CD4-positive, alpha-beta T cell treated with Interleukin-4 for 4 hours (primary cell): ENCODE measurements around the gene SEMA4B.
A peak's percentile ranks its signal among the peaks of the same experiment; 100 is the strongest.

Source experiments
- DNase-seq: peaks from one replicate; pipeline ENCODE4 v3.0.0-alpha.2; 2020

Gene SEMA4B

GRCh38 chr15:90208356-90208755, 7.2 kb downstream of the SEMA4B start:
- DNase-seq, result no peak

DNA sequence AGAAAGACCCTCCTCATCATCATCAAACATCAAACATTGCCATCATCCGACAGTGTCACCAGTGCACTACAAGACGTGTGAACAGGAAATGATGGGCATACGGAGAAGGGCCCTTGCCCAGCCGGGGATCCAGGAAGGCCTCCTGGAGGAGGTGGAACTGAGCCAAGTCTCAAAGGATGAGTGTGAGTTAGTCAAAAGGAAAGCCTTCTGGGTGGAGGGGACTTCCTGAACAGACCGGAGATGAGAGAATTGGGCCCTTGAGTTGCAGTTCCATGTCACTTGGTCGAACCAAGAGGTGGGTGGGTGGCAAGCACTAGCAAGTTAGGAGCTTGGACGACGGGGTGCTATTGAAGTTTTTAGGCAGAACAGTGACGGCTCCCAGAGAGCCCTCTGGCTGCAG, 8.5 kb downstream of the SEMA4B start:
- no peak for DNase-seq

- no peak for DNase-seq
Measured at GRCh38 chr15:90210593-90210992, 9.5 kb downstream of the SEMA4B start.

- DNase-seq, result no peak
Measured at GRCh38 chr15:90211009-90211408, 9.9 kb downstream of the SEMA4B start.

GRCh38 chr15:90211440-90212143, 10.5 kb downstream of the SEMA4B start:
- no peak for DNase-seq

- DNase-seq, result no peak
Measured at GRCh38 chr15:90212221-90213098, 11.3 kb downstream of the SEMA4B start.

DNA sequence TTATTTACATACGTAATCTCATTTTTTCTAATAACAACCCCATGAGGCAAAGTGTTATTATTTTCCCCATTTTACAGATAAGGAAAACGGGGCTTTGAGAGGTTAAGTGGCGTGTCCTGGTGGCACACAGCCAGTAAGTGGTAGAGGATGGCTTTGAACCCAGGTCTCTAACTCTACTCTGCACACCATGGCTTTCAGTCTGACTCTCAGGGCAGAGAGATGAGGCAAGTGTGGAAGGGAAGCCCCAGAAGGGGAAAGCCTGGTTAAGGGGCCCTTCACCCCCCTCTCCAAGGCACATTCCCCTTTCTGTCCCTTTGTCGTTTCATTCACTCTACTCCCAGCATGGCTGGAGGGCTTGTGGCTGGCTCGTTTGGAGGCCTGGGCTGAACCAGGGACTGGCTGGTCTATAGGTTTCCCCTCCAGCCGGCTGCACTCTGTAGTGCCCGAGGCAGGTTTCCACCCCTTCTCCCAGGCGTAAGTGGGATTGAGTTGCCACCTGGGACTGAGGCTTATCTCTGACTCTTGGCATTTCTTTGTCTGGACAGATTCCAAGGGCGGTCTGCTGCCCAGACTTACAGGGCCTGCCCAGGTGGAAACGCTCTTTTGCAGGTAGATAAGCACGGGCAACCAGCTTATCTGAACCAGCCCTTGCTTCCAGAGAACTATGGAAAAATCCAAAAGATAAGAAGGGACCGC, 12.1 kb downstream of the SEMA4B start:
- no peak for DNase-seq

- no peak for DNase-seq
Measured at GRCh38 chr15:90213818-90214204, 12.7 kb downstream of the SEMA4B start.

GRCh38 chr15:90214553-90215196, 13.5 kb downstream of the SEMA4B start:
- no peak for DNase-seq

GRCh38 chr15:90217671-90218394, 16.7 kb downstream of the SEMA4B start:
- DNase-seq, result no peak

DNA sequence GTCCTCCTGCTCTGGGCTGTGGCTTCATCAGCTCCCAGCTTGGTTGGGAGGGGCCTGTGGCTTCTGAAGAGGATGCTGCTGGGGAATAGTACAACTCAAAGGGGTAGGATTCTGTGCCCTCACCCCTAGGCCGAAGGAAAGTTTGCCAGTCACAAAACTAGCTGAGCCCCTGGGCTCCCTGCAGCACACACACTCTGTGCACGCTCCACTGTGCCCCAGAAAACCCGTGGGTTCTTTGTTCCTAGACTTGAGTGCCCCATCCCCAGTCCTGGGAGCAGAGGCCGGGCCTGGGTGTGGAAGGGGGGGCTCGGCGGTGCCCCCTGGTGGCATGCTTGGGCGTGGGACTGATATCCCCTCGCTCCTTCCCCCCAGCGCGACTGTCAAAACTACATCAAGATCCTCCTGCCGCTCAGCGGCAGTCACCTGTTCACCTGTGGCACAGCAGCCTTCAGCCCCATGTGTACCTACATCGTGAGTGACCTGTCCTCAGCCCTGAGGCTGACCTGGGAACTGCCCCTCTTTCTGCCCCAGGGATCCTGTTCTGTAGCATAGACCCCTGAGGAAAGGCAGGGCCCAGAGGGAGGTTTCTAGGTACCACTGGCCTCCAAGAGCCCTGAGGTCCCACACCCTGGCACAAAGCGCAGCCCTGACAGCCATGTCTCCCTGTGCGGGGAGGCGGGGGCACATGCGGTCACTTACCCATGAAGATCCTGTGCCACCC, 18.5 kb downstream of the SEMA4B start:
- peak; percentile 34 for DNase-seq

- DNase-seq, result peak; percentile 28
Measured at GRCh38 chr15:90221246-90221900, 20.2 kb downstream of the SEMA4B start.

- DNase-seq, result no peak
Measured at GRCh38 chr15:90222547-90222946, 21.4 kb downstream of the SEMA4B start.

GRCh38 chr15:90223441-90224165, 22.5 kb downstream of the SEMA4B start:
- no peak for DNase-seq

DNA sequence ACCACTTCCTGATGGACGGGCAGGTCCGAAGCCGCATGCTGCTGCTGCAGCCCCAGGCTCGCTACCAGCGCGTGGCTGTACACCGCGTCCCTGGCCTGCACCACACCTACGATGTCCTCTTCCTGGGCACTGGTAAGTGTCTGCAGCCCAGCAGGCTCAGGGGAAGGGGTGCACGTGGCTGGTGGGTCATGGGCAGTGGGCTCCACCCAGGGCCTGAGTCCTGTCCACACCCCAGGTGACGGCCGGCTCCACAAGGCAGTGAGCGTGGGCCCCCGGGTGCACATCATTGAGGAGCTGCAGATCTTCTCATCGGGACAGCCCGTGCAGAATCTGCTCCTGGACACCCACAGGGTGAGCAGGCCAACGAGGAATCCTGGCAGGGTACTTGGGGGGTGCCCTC, 23.9 kb downstream of the SEMA4B start:
- no peak for DNase-seq

GRCh38 chr15:90225504-90226234, 24.5 kb downstream of the SEMA4B start:
- no peak for DNase-seq

- no peak for DNase-seq
Measured at GRCh38 chr15:90227336-90227735, 26.2 kb downstream of the SEMA4B start.

DNA sequence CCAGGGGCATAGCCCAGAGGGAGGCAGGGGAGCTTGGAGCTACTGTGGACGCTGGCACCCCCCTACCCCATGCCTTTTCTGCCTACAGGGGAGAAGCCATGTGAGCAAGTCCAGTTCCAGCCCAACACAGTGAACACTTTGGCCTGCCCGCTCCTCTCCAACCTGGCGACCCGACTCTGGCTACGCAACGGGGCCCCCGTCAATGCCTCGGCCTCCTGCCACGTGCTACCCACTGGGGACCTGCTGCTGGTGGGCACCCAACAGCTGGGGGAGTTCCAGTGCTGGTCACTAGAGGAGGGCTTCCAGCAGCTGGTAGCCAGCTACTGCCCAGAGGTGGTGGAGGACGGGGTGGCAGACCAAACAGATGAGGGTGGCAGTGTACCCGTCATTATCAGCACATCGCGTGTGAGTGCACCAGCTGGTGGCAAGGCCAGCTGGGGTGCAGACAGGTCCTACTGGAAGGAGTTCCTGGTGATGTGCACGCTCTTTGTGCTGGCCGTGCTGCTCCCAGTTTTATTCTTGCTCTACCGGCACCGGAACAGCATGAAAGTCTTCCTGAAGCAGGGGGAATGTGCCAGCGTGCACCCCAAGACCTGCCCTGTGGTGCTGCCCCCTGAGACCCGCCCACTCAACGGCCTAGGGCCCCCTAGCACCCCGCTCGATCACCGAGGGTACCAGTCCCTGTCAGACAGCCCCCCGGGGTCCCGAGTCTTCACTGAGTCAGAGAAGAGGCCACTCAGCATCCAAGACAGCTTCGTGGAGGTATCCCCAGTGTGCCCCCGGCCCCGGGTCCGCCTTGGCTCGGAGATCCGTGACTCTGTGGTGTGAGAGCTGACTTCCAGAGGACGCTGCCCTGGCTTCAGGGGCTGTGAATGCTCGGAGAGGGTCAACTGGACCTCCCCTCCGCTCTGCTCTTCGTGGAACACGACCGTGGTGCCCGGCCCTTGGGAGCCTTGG, 27.0 kb downstream of the SEMA4B start:
- DNase-seq, result no peak

- DNase-seq, result no peak
Measured at GRCh38 chr15:90228960-90229359, 27.8 kb downstream of the SEMA4B start.
